PC-3 (cell line): Measurements from ENCODE around the gene GPR52. TPM values are rescaled to one million over a fixed set of nuclear protein-coding genes. Genes with fewer than 3 reads are reported as not detected.
"Not testable (repeated sequence)": the region's sequence is repeated elsewhere in the genome, so short reads cannot be mapped to it uniquely, and the experiment has no call there.

Source experiments
- ATAC-seq: fragments of 200-7000 bp; cut with Tn5 transposase; 2 replicates; pipeline ENCODE4 v1.9.1; 2020; ENCODE audit warnings: mild to moderate bottlenecking, moderate library complexity
- BruUV-seq: library from RNA; stranded (reverse); fragments of 400-500 nt; replicated peaks from 2 replicates; lab custom pipeline; 2021; lab: Mats Ljungman, UMichigan
- CTCF ChIA-PET: fragments of 300-600 bp; sonication (Branson Sonifier 250); formaldehyde crosslinking; loops from one replicate; lab custom pipeline; 2022; ENCODE audit warnings: antibody characterized with exemption; lab: Charles Lee
- POLR2A ChIA-PET: fragments of 300-600 bp; sonication (Branson Sonifier 250); formaldehyde crosslinking; loops from one replicate; lab custom pipeline; 2022; ENCODE audit warnings: antibody characterized with exemption; ENCODE audit not compliant: unreplicated experiment; lab: Charles Lee
- DNase-seq: peaks from one replicate; pipeline ENCODE4 v3.0.0-alpha.2; 2015
- H2AFZ ChIP-seq: fragments of 300-600 bp; sonication (generic); 2 replicates; pipeline ENCODE4 v1.6.0; 2016; ENCODE audit warnings: antibody characterized with exemption, low read length
- H3F3A ChIP-seq: fragments of 300-600 bp; sonication (generic); one replicate; pipeline ENCODE4 v1.6.0; 2017; ENCODE audit warnings: antibody characterized with exemption, low read length, control low read depth, mild to moderate bottlenecking; ENCODE audit not compliant: unreplicated experiment
- H3K27ac ChIP-seq: fragments of 300-600 bp; sonication (generic); 2 replicates; pipeline ENCODE4 v1.5.1; 2016; ENCODE audit warnings: mild to moderate bottlenecking, low read length
- H3K27me3 ChIP-seq: fragments of 300-600 bp; sonication (generic); 2 replicates; pipeline ENCODE4 v1.6.1; 2016; ENCODE audit warnings: low read length, mixed read lengths
- H3K36me3 ChIP-seq: fragments of 300-600 bp; sonication (generic); 2 replicates; pipeline ENCODE4 v1.6.1; 2016; ENCODE audit warnings: low read depth, mixed run types, low read length, mixed read lengths
- H3K4me1 ChIP-seq: fragments of 300-600 bp; sonication (generic); 2 replicates; pipeline ENCODE4 v1.5.1; 2016; ENCODE audit warnings: low read length; ENCODE audit not compliant: insufficient read depth
- H3K4me2 ChIP-seq: fragments of 300-600 bp; sonication (generic); 2 replicates; pipeline ENCODE4 v1.6.0; 2016; ENCODE audit warnings: low read length
- H3K4me3 ChIP-seq: fragments of 300-600 bp; sonication (generic); 2 replicates; pipeline ENCODE4 v1.5.1; 2016; ENCODE audit warnings: mild to moderate bottlenecking, low read length, mixed read lengths
- H3K79me2 ChIP-seq: fragments of 300-600 bp; sonication (generic); 2 replicates; pipeline ENCODE4 v1.6.1; 2017; ENCODE audit warnings: low read length, mixed read lengths
- H3K9ac ChIP-seq: fragments of 300-600 bp; sonication (generic); 2 replicates; pipeline ENCODE4 v1.6.0; 2016; ENCODE audit warnings: mild to moderate bottlenecking, low read length
- H3K9me2 ChIP-seq: fragments of 300-600 bp; sonication (generic); replicated peaks from 2 replicates; pipeline ENCODE4 v1.6.1; 2016; ENCODE audit warnings: mixed run types, low read length, mixed read lengths
- H3K9me3 ChIP-seq: fragments of 300-600 bp; sonication (generic); 2 replicates; pipeline ENCODE4 v1.6.1; 2016; ENCODE audit warnings: low read length, mixed read lengths
- H4K20me1 ChIP-seq: fragments of 300-600 bp; sonication (generic); 2 replicates; pipeline ENCODE4 v1.6.1; 2016; ENCODE audit warnings: low read length, mixed read lengths
- CTCF ChIP-seq: fragments of 300-600 bp; sonication (generic); conservative IDR thresholded peaks from 2 replicates; pipeline ENCODE4 v1.5.1; 2017; ENCODE audit warnings: antibody characterized with exemption, low read depth, mild to moderate bottlenecking, low read length
- EZH2 ChIP-seq: fragments of 300-600 bp; sonication (generic); IDR thresholded peaks from one replicate; pipeline ENCODE4 v1.6.1; 2017; ENCODE audit warnings: antibody characterized with exemption, mild to moderate bottlenecking, low read length; ENCODE audit not compliant: unreplicated experiment
- EZH2phosphoT487 ChIP-seq: fragments of 300-600 bp; sonication (generic); IDR thresholded peaks from 2 replicates; pipeline ENCODE4 v1.6.1; 2018; ENCODE audit warnings: mild to moderate bottlenecking, antibody characterized with exemption, low read length, borderline replicate concordance
- intact Hi-C: fragments of 100-400 bp; cut with micrococcal nuclease; formaldehyde crosslinking; loops from 2 replicates; pipeline ENCODE4 v1.9.0; 2023
- total RNA-seq: library from RNA; depleted of rRNA; stranded (reverse); fragments of >200 nt; gene quantifications from 2 replicates; pipeline ENCODE4 v1.2.3, GENCODE V29; 2014

The GPR52 gene
- total RNA-seq, 1 experiment from 2014 or later, result 0.44 TPM

GRCh38 chr1:174407665-174408064 lies 40.1 kb upstream of the GPR52 start:
- no peak overlapping the region for H3K27ac ChIP-seq
- TF ChIP-seq EZH2phosphoT487 (no peak), EZH2 (no peak), CTCF (no peak)
- no peaks in the 10 kb centered on the region for H3K36me3 ChIP-seq
- no peak overlapping the region for H2AFZ ChIP-seq
- no peaks in the 10 kb centered on the region for H3K27me3 ChIP-seq
- no peak overlapping the region for H3K4me3 ChIP-seq
- peaks cover 10% of the 10 kb centered on the region for H3K4me1 ChIP-seq
- ChIA-PET POLR2A (no interaction called here), CTCF (no interaction called here)
- H3K4me2 ChIP-seq, result no peak overlapping the region
- no peaks in the 10 kb centered on the region for H3K79me2 ChIP-seq
- no peak for ATAC-seq
- no peaks in the 10 kb centered on the region for H3K9me3 ChIP-seq
- H3K9ac ChIP-seq, result no peak overlapping the region
- H3F3A ChIP-seq, result no peaks in the 10 kb centered on the region
- no peak for DNase-seq
- peaks cover 3% of the 10 kb centered on the region; the same call in 1 of the 2 replicates for H4K20me1 ChIP-seq
- no peaks in the 10 kb centered on the region for H3K9me2 ChIP-seq
- intact Hi-C loops, result no loop called here
- BruUV-seq, result no TSS peak

- Histone ChIP-seq H3K79me2 (no peaks in the 10 kb centered on the region), H3K9ac (no peak overlapping the region), H3K4me3 (no peak overlapping the region), H3K4me1 (peaks cover 10% of the 10 kb centered on the region), H3K4me2 (no peak overlapping the region), H4K20me1 (peaks cover 3% of the 10 kb centered on the region; the same call in 1 of the 2 replicates), H3K27me3 (no peaks in the 10 kb centered on the region), H3K36me3 (no peaks in the 10 kb centered on the region), H3K9me3 (no peaks in the 10 kb centered on the region), H2AFZ (no peak overlapping the region), H3K9me2 (no peaks in the 10 kb centered on the region), H3K27ac (no peak overlapping the region), H3F3A (no peaks in the 10 kb centered on the region)
- ATAC-seq (no peak), DNase-seq (no peak)
- CTCF ChIA-PET, result no interaction called here
- intact Hi-C loops, result no loop called here
- BruUV-seq, result no TSS peak
- TF ChIP-seq CTCF, result no peak
- no peak for TF ChIP-seq EZH2phosphoT487
- no peak for TF ChIP-seq EZH2
- POLR2A ChIA-PET, result no interaction called here
Measured at GRCh38 chr1:174408146-174408545, 39.6 kb upstream of the GPR52 start.

GRCh38 chr1:174409801-174410200 lies 38.0 kb upstream of the GPR52 start:
- H4K20me1 ChIP-seq, H2AFZ ChIP-seq, H3K79me2 ChIP-seq, H3K4me2 ChIP-seq, H3K9me2 ChIP-seq, H3K9ac ChIP-seq, H3K27ac ChIP-seq, BruUV-seq, POLR2A ChIA-PET, H3F3A ChIP-seq, ATAC-seq, H3K27me3 ChIP-seq, H3K36me3 ChIP-seq, H3K9me3 ChIP-seq, H3K4me3 ChIP-seq, DNase-seq, CTCF ChIA-PET, H3K4me1 ChIP-seq: not testable (repeated sequence)
- intact Hi-C loops, result loop anchor here (10.0 kb wide), 1 partner anchor 135 kb away; no protein-coding TSS in a partner anchor
